Skeletal muscle cell (primary cell): Measurements from ENCODE around the gene ZNF354B.
"Not testable (repeated sequence)": the region's sequence is repeated elsewhere in the genome, so short reads cannot be mapped to it uniquely, and the experiment has no call there.

Experiments
- DNase-seq: peaks from one replicate; pipeline ENCODE4 v3.0.0-alpha.2; 2010; ENCODE audit warnings: low read depth
- H3K4me3 ChIP-seq: 2 replicates; pipeline ENCODE4 v1.5.1; 2011; ENCODE audit warnings: low read depth, mild to moderate bottlenecking, control low read depth, low read length, moderate library complexity

Gene ZNF354B

GRCh38 chr5:178870411-178870810 lies 10.7 kb downstream of the ZNF354B start:
- H3K4me3 ChIP-seq, result no peak overlapping the region
- DNase-seq, result no peak

DNA sequence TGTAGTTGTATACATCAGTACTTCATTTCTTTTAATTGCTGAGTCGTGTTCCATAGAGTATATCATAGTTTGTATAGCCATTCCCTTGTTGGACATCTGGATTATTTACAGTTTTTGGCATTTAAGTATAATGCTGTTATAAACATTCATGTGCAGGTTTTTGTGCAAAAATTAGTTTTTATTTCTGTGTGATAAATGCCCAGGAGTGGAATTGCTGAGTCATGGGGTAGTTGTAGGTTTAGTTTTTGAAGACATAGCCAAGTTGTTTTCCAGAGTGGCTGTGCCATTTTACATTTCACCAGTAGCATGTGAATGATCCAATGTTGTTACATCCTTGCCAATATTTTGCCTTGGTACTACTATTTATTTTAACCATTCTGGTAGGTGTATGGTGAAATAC lies 12.5 kb downstream of the ZNF354B start:
- no peak for DNase-seq
- H3K4me3 ChIP-seq, result no peak overlapping the region

DNA sequence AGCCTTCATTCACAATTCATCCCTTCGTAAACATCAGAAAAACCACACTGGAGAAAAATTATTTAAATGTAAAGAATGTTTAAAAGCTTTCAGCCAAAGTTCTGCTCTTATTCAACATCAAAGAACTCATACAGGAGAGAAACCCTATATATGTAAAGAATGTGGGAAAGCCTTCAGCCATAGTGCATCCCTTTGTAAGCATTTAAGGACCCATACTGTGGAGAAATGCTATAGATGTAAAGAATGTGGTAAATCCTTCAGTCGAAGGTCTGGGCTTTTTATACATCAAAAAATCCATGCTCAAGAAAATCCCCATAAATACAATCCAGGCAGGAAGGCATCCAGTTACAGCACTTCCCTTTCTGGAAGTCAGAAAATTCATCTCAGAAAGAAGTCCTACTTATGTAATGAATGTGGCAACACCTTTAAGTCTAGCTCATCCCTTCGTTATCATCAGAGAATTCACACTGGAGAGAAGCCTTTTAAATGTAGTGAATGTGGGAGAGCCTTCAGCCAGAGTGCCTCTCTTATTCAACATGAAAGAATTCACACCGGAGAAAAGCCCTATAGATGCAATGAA lies 23.5 kb downstream of the ZNF354B start:
- H3K4me3 ChIP-seq, DNase-seq: not testable (repeated sequence)

- H3K4me3 ChIP-seq, result no peak overlapping the region
- no peak for DNase-seq
Measured at GRCh38 chr5:178883815-178884430, 24.2 kb downstream of the ZNF354B start.

GRCh38 chr5:178895615-178896571 lies 36.1 kb downstream of the ZNF354B start, which contains the start of gene ZFP2:
ZFP2 (plus strand) TSS chr5:178895913; CDS start chr5:178931314, 35,401 bp downstream.
- peak; percentile 5 for DNase-seq
- peak within 1 kb of the TSS; percentile 81 for H3K4me3 ChIP-seq

GRCh38 chr5:178899289-178899688 lies 39.5 kb downstream of the ZNF354B start:
- H3K4me3 ChIP-seq, result no peak overlapping the region
- DNase-seq, result no peak

GRCh38 chr5:178902849-178903248 lies 43.1 kb downstream of the ZNF354B start:
- no peak for DNase-seq
- H3K4me3 ChIP-seq, result no peak overlapping the region

DNA sequence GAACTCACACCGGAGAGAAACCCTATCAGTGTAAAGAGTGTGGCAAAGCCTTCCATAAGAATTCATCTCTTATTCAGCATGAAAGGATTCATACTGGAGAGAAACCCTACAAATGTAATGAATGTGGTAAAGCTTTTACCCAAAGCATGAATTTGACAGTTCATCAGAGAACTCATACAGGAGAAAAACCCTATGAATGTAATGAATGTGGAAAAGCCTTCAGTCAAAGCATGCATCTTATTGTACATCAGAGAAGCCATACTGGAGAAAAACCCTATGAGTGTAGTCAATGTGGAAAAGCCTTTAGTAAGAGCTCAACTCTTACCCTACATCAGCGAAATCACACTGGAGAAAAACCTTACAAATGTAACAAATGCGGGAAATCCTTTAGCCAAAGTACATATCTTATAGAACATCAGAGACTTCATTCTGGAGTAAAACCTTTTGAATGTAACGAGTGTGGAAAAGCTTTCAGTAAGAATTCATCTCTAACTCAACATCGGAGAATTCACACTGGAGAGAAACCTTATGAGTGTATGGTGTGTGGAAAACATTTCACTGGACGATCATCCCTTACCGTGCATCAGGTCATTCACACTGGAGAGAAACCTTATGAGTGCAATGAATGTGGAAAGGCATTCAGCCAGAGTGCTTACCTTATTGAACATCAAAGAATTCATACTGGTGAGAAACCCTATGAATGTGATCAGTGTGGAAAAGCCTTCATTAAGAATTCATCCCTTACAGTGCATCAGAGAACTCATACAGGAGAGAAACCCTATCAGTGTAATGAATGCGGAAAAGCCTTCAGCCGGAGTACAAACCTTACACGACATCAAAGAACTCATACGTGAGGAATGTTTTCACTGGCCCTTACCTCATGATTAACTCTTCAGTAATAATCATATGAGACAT lies 72.3 kb downstream of the ZNF354B start:
- no peak overlapping the region for H3K4me3 ChIP-seq
- DNase-seq, result no peak
